DMS53 (cell line): ENCODE data around the gene FBXW8.

ENCODE experiments used
- DNase-seq: peaks from one replicate; lab custom pipeline; 2025; lab: John Stamatoyannopoulos, UW

The FBXW8 gene

GRCh38 chr12:116910645-116911451, at the start of gene FBXW8:
Gene FBXW8, plus strand, starts transcription at chr12:116910950. Its CDS starts 88 bp downstream, at chr12:116911038.
- peak; percentile 93 for DNase-seq

GRCh38 chr12:116861320-116861719, 49.4 kb upstream of the FBXW8 start:
- DNase-seq = peak; percentile 92

GRCh38 chr12:116862167-116862566, 48.6 kb upstream of the FBXW8 start:
- DNase-seq = no peak

GRCh38 chr12:116863275-116863767, 47.4 kb upstream of the FBXW8 start:
- peak; percentile 58 for DNase-seq

- DNase-seq = no peak
Measured at GRCh38 chr12:116864371-116865160, 46.2 kb upstream of the FBXW8 start.

GRCh38 chr12:116867523-116867922, 43.2 kb upstream of the FBXW8 start:
- DNase-seq = peak; percentile 43

GRCh38 chr12:116870306-116870705, 40.4 kb upstream of the FBXW8 start:
- DNase-seq = no peak

- DNase-seq = no peak
Measured at GRCh38 chr12:116874324-116874995, 36.3 kb upstream of the FBXW8 start.

- DNase-seq = no peak
Measured at GRCh38 chr12:116876151-116876869, 34.4 kb upstream of the FBXW8 start.

GRCh38 chr12:116878567-116879508, 31.9 kb upstream of the FBXW8 start:
- peak; percentile 60 for DNase-seq

GRCh38 chr12:116879509-116880212, 31.1 kb upstream of the FBXW8 start:
- peak; percentile 41 for DNase-seq

GRCh38 chr12:116880213-116880816, 30.4 kb upstream of the FBXW8 start:
- peak; percentile 43 for DNase-seq

- DNase-seq = peak; percentile 89
Measured at GRCh38 chr12:116880817-116881324, 29.9 kb upstream of the FBXW8 start.

GRCh38 chr12:116881325-116881876, 29.3 kb upstream of the FBXW8 start, which contains the start of gene HRK:
Gene HRK, minus strand, starts transcription at chr12:116881441. Its CDS starts 134 bp downstream, at chr12:116881307.
- peak; percentile 82 for DNase-seq

GRCh38 chr12:116881877-116882507, 28.8 kb upstream of the FBXW8 start:
- DNase-seq = no peak

- peak; percentile 62 for DNase-seq
Measured at GRCh38 chr12:116882742-116883141, 28.0 kb upstream of the FBXW8 start.

GRCh38 chr12:116884871-116885270, 25.9 kb upstream of the FBXW8 start:
- no peak for DNase-seq

- DNase-seq = peak; percentile 45
Measured at GRCh38 chr12:116885491-116885890, 25.3 kb upstream of the FBXW8 start.
